ENCODE results near the gene RUBCNL.

Gene RUBCNL

DNA sequence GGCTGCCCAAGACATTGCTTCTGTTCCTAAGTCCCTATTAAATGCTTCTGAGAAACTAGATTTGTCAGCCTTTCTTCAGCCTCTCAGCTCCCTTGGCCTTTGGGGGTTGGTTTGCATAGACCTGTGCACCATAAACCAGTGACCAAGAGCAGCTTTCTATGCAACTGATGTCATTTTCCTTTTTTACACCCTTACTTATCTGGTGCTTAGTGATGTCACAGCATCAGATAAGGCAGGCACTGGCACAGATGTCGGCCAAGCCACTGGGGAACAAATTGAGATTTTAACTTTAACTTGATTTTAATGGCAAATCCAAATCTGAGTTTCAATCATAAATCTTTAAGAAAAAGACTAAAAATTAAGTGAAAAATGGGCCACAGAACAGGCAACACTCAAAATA, 59.8 kb downstream of the RUBCNL start:
- TF ChIP-seq, protein P1, sequence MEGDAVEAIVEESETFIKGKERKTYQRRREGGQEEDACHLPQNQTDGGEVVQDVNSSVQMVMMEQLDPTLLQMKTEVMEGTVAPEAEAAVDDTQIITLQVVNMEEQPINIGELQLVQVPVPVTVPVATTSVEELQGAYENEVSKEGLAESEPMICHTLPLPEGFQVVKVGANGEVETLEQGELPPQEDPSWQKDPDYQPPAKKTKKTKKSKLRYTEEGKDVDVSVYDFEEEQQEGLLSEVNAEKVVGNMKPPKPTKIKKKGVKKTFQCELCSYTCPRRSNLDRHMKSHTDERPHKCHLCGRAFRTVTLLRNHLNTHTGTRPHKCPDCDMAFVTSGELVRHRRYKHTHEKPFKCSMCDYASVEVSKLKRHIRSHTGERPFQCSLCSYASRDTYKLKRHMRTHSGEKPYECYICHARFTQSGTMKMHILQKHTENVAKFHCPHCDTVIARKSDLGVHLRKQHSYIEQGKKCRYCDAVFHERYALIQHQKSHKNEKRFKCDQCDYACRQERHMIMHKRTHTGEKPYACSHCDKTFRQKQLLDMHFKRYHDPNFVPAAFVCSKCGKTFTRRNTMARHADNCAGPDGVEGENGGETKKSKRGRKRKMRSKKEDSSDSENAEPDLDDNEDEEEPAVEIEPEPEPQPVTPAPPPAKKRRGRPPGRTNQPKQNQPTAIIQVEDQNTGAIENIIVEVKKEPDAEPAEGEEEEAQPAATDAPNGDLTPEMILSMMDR (IDR thresholded peaks at IDR 0.05; ENCODE audit: low read depth, low read length) = no peak
- TF ChIP-seq EZH2phosphoT487 (IDR thresholded peaks at IDR 0.05; ENCODE audit: low read depth) = no peak
- Histone ChIP-seq H3K4me1 (ENCODE audit: low read length) (peaks cover 6% of the 10 kb centered on the region), H3K27ac (ENCODE audit: low read length) (no peak overlapping the region), H3K79me2 (ENCODE audit: low read length) (no peaks in the 10 kb centered on the region), H3K4me2 (ENCODE audit: low read length) (no peak overlapping the region), H3K4me3 (ENCODE audit: low read length) (no peak overlapping the region), H3K36me3 (replicated peaks; ENCODE audit: low read depth, low read length) (peaks cover 20% of the 10 kb centered on the region), H3K9me3 (ENCODE audit: insufficient read depth, low read length) (no peaks in the 10 kb centered on the region), H3K27me3 (ENCODE audit: low read depth, low read length) (no peaks in the 10 kb centered on the region), H3K9ac (ENCODE audit: low read length) (no peak overlapping the region), H4K20me1 (ENCODE audit: insufficient read depth, low read length) (no peaks in the 10 kb centered on the region), H2AFZ (ENCODE audit: low read depth, low read length) (no peak overlapping the region)

DNA sequence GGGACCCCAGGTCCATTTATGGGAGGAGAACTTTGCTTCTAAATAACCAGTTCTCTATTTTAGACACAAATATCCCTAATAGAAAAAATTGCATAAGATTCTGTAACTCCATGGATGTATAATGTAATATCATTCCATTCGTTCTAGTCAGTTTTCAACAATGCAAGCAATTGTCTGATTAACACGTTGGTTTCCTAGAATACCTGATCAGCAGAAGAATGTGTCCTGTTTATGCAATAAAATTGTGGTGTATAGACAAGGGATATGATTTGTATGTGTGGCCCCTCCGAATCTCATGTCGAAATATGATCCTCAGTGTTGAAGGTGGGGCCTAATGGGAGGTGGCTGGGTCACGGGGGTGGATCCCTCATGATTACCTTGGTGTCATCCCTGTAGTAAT, 62.1 kb downstream of the RUBCNL start:
- Histone ChIP-seq H3K79me2 (ENCODE audit: low read length) (no peaks in the 10 kb centered on the region), H3K9me3 (ENCODE audit: insufficient read depth, low read length) (no peaks in the 10 kb centered on the region), H3K36me3 (replicated peaks; ENCODE audit: low read depth, low read length) (peaks cover 17% of the 10 kb centered on the region), H3K27me3 (ENCODE audit: low read depth, low read length) (no peaks in the 10 kb centered on the region), H4K20me1 (ENCODE audit: insufficient read depth, low read length) (no peaks in the 10 kb centered on the region), H3K9ac (ENCODE audit: low read length) (no peak overlapping the region), H3K4me1 (ENCODE audit: low read length) (peaks cover 14% of the 10 kb centered on the region), H3K4me3 (ENCODE audit: low read length) (no peak overlapping the region), H2AFZ (ENCODE audit: low read depth, low read length) (no peak overlapping the region), H3K4me2 (ENCODE audit: low read length) (no peak overlapping the region), H3K27ac (ENCODE audit: low read length) (no peak overlapping the region)
- no peak for TF ChIP-seq EZH2phosphoT487 (IDR thresholded peaks at IDR 0.05; ENCODE audit: low read depth)
- TF ChIP-seq, protein P1 (IDR thresholded peaks at IDR 0.05; ENCODE audit: low read depth, low read length) = no peak

DNA sequence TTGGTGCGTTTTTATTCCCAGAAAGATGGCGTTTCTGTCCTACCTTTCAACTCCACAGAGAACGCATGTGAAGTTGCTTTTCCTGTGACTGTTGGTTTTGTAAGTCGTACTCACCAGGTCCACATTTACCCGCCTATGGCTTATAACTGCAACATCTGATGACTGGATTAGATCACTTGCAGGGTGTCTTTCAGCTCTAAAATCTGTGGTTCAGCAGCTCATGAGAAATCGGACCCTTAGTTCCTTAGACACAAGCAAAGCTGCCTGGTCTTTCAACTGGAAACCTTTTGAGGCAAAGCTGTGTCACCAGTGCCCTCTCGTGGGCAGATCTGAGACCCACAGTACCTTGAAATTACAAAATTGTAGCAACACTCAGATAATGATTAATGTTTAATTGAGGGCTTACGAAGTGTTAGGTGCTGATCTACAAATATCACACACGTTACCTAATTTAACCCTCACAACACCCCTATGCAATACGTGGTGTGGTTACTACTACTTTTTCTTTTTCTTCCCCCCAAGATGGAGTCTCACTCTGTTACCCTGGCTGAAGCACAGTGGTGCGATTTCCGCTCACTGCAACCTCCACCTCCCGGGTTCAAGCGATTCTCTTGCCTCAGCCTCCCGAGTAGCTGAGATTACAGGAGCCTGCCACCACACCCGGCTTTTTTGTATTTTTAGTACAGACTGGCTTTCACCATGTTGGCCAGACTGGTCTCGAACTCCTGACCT, 65.4 kb downstream of the RUBCNL start:
- H3K4me3 ChIP-seq (ENCODE audit: low read length) = peak overlapping the region; percentile 60
- peak overlapping the region; percentile 26 for H3K27ac ChIP-seq (ENCODE audit: low read length)
- no peaks in the 10 kb centered on the region for H3K79me2 ChIP-seq (ENCODE audit: low read length)
- peaks cover 21% of the 10 kb centered on the region for H3K4me1 ChIP-seq (ENCODE audit: low read length)
- H3K9me3 ChIP-seq (ENCODE audit: insufficient read depth, low read length) = no peaks in the 10 kb centered on the region
- no peak for TF ChIP-seq EZH2phosphoT487 (IDR thresholded peaks at IDR 0.05; ENCODE audit: low read depth)
- TF ChIP-seq, protein P1 (IDR thresholded peaks at IDR 0.05; ENCODE audit: low read depth, low read length) = peak; percentile 99
- H4K20me1 ChIP-seq (ENCODE audit: insufficient read depth, low read length) = no peaks in the 10 kb centered on the region
- peak overlapping the region; percentile 76 for H3K4me2 ChIP-seq (ENCODE audit: low read length)
- H2AFZ ChIP-seq (ENCODE audit: low read depth, low read length) = peak overlapping the region; percentile 92
- H3K36me3 ChIP-seq (replicated peaks; ENCODE audit: low read depth, low read length) = peaks cover 6% of the 10 kb centered on the region
- H3K27me3 ChIP-seq (ENCODE audit: low read depth, low read length) = no peaks in the 10 kb centered on the region
- H3K9ac ChIP-seq (ENCODE audit: low read length) = peak overlapping the region; percentile 43

DNA sequence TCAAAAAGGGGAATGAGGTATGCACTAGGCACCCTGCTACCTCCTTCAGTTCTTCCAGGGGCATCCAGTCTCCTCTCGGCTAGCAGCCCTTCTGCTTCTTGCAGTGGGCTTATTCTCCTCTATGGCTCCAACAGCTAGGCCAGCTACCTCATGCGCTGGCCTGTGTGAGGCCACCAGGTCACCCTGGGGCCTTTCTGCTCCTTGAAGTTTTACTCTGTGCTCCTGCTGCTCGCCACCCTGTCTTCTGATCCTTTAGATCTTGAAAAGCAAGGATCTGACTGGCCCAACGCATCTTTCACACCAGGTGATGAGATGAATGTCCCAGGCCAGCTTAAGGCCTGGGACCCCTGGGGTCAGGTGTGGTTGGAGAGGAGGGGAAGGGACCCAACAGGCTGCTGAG, 66.2 kb downstream of the RUBCNL start:
- Histone ChIP-seq H4K20me1 (ENCODE audit: insufficient read depth, low read length) (no peaks in the 10 kb centered on the region), H3K79me2 (ENCODE audit: low read length) (no peaks in the 10 kb centered on the region), H3K4me1 (ENCODE audit: low read length) (peaks cover 21% of the 10 kb centered on the region), H3K27ac (ENCODE audit: low read length) (peak overlapping the region; percentile 26; the same call in 1 of the 2 replicates), H3K4me2 (ENCODE audit: low read length) (peak overlapping the region; percentile 76), H3K4me3 (ENCODE audit: low read length) (peak overlapping the region; percentile 60), H3K36me3 (replicated peaks; ENCODE audit: low read depth, low read length) (no peaks in the 10 kb centered on the region), H3K27me3 (ENCODE audit: low read depth, low read length) (no peaks in the 10 kb centered on the region), H3K9me3 (ENCODE audit: insufficient read depth, low read length) (no peaks in the 10 kb centered on the region), H2AFZ (ENCODE audit: low read depth, low read length) (peak overlapping the region; percentile 92), H3K9ac (ENCODE audit: low read length) (no peak overlapping the region)
- TF ChIP-seq EZH2phosphoT487 (IDR thresholded peaks at IDR 0.05; ENCODE audit: low read depth) = no peak
- TF ChIP-seq, protein P1 (IDR thresholded peaks at IDR 0.05; ENCODE audit: low read depth, low read length) = no peak
